Type B pancreatic cell (in vitro differentiated cells): ENCODE measurements around the gene SIRPB2. TPM values are rescaled to one million over a fixed set of nuclear protein-coding genes. Genes with fewer than 3 reads are reported as not detected.

Experiments
- DNase-seq: peaks from one replicate; pipeline ENCODE4 v3.0.0; 2021; ENCODE audit warnings: mixed read lengths; ENCODE audit not compliant: unreplicated experiment; ENCODE audit errors: extremely low spot score
- H3K27ac Mint-ChIP-seq: 2 replicates; pipeline ENCODE4 v1.8.0; 2021; ENCODE audit warnings: mild to moderate bottlenecking, mixed read lengths
- H3K27me3 Mint-ChIP-seq: 2 replicates; pipeline ENCODE4 v1.8.0; 2021; ENCODE audit warnings: mixed read lengths
- H3K36me3 Mint-ChIP-seq: 2 replicates; pipeline ENCODE4 v1.8.0; 2021; ENCODE audit warnings: mixed read lengths
- H3K4me1 Mint-ChIP-seq: one replicate; pipeline ENCODE4 v1.8.0; 2021; ENCODE audit warnings: mixed read lengths; ENCODE audit not compliant: unreplicated experiment
- H3K4me3 Mint-ChIP-seq: 2 replicates; pipeline ENCODE4 v1.8.0; 2021; ENCODE audit warnings: mild to moderate bottlenecking, mixed read lengths
- H3K9me3 Mint-ChIP-seq: 2 replicates; pipeline ENCODE4 v1.8.0; 2021; ENCODE audit warnings: mixed read lengths
- CTCF ChIP-seq: fragments of 200-600 bp; sonication (generic); conservative IDR thresholded peaks from 2 replicates; pipeline ENCODE4 v1.5.0; 2021; ENCODE audit warnings: antibody characterized with exemption, mild to moderate bottlenecking
- total RNA-seq: library from RNA; stranded (reverse); gene quantifications from 2 replicates; pipeline ENCODE4 v1.2.1, GENCODE V29; 2021; ENCODE audit warnings: low replicate concordance

SIRPB2 gene
- total RNA-seq, 1 donor from 2014 or later, result not detected

GRCh38 chr20:1443085-1443484 lies 48.1 kb downstream of the SIRPB2 start:
- no peak overlapping the region for H3K27ac Mint-ChIP-seq
- no peaks in the 10 kb centered on the region for H3K27me3 Mint-ChIP-seq
- TF ChIP-seq CTCF, result no peak
- peaks cover 18% of the 10 kb centered on the region for H3K36me3 Mint-ChIP-seq
- H3K4me3 Mint-ChIP-seq, result no peak overlapping the region
- no peak for DNase-seq
- no peaks in the 10 kb centered on the region for H3K9me3 Mint-ChIP-seq
- no peaks in the 10 kb centered on the region for H3K4me1 Mint-ChIP-seq

GRCh38 chr20:1442304-1442703 lies 48.9 kb downstream of the SIRPB2 start:
- no peak for DNase-seq
- peaks cover 18% of the 10 kb centered on the region for H3K36me3 Mint-ChIP-seq
- peaks cover 2% of the 10 kb centered on the region for H3K4me1 Mint-ChIP-seq
- H3K27me3 Mint-ChIP-seq, result no peaks in the 10 kb centered on the region
- H3K27ac Mint-ChIP-seq, result no peak overlapping the region
- TF ChIP-seq CTCF, result no peak
- H3K4me3 Mint-ChIP-seq, result no peak overlapping the region
- H3K9me3 Mint-ChIP-seq, result no peaks in the 10 kb centered on the region

GRCh38 chr20:1441133-1441532 lies 50.1 kb downstream of the SIRPB2 start:
- Mint-ChIP-seq H3K27me3 (no peaks in the 10 kb centered on the region), H3K36me3 (peaks cover 18% of the 10 kb centered on the region), H3K4me1 (peaks cover 4% of the 10 kb centered on the region), H3K27ac (no peak overlapping the region), H3K4me3 (no peak overlapping the region), H3K9me3 (no peaks in the 10 kb centered on the region)
- no peak for DNase-seq
- TF ChIP-seq CTCF, result no peak

- peaks cover 13% of the 10 kb centered on the region for H3K36me3 Mint-ChIP-seq
- no peaks in the 10 kb centered on the region for H3K27me3 Mint-ChIP-seq
- no peak overlapping the region for H3K27ac Mint-ChIP-seq
- TF ChIP-seq CTCF, result no peak
- peaks cover 4% of the 10 kb centered on the region for H3K4me1 Mint-ChIP-seq
- no peak overlapping the region for H3K4me3 Mint-ChIP-seq
- no peaks in the 10 kb centered on the region for H3K9me3 Mint-ChIP-seq
- DNase-seq, result no peak
Observed at GRCh38 chr20:1440024-1440423, 51.2 kb downstream of the SIRPB2 start.

GRCh38 chr20:1438361-1438760 lies 52.9 kb downstream of the SIRPB2 start:
- H3K9me3 Mint-ChIP-seq, result no peaks in the 10 kb centered on the region
- peaks cover 13% of the 10 kb centered on the region for H3K36me3 Mint-ChIP-seq
- no peak overlapping the region for H3K4me3 Mint-ChIP-seq
- no peak for TF ChIP-seq CTCF
- no peak overlapping the region for H3K27ac Mint-ChIP-seq
- no peak for DNase-seq
- no peaks in the 10 kb centered on the region for H3K27me3 Mint-ChIP-seq
- H3K4me1 Mint-ChIP-seq, result peaks cover 4% of the 10 kb centered on the region
